ENCODE measurements around the gene NSF. TPM values are rescaled to one million over a fixed set of nuclear protein-coding genes. Genes with fewer than 3 reads are reported as not detected.
A peak's percentile ranks its signal among the peaks of the same experiment; 100 is the strongest.
"Not testable (repeated sequence)": the region's sequence is repeated elsewhere in the genome, so short reads cannot be mapped to it uniquely, and the experiment has no call there.

The NSF gene
- polyA plus RNA-seq, 4 donors = 14.1 to 29.9 (median 20.1) TPM

GRCh38 chr17:46663552-46663951 is 73.1 kb downstream of the NSF start:
- WGBS, 3 donors = no CpG with 5 or more reads among the region's 2 CpGs
- not testable (repeated sequence) for FAIRE-seq; H3K27ac ChIP-seq (ENCODE audit: low read depth in 1 of 3, low read length in 2 of 3); H3K9me3 ChIP-seq (ENCODE audit: control insufficient read depth in 2 of 2, insufficient read depth in 1 of 2, low read depth in 1 of 2, low read length in 1 of 2); DNase-seq; H3K4me1 ChIP-seq (ENCODE audit: control insufficient read depth in 3 of 3, insufficient read depth in 2 of 3, low read depth in 1 of 3, low read length in 2 of 3); H3K36me3 ChIP-seq (ENCODE audit: control insufficient read depth in 3 of 3, insufficient read depth in 2 of 3, low read depth in 1 of 3, low read length in 3 of 3); H3K27me3 ChIP-seq (ENCODE audit: control insufficient read depth in 3 of 3, insufficient read depth in 3 of 3, low read length in 3 of 3); H3K4me3 ChIP-seq (ENCODE audit: low read depth in 1 of 3, low read length in 3 of 3)

- not testable (repeated sequence) for H3K36me3 ChIP-seq (ENCODE audit: control insufficient read depth in 3 of 3, insufficient read depth in 2 of 3, low read depth in 1 of 3, low read length in 3 of 3); H3K9me3 ChIP-seq (ENCODE audit: control insufficient read depth in 2 of 2, insufficient read depth in 1 of 2, low read depth in 1 of 2, low read length in 1 of 2); FAIRE-seq; H3K4me1 ChIP-seq (ENCODE audit: control insufficient read depth in 3 of 3, insufficient read depth in 2 of 3, low read depth in 1 of 3, low read length in 2 of 3); H3K27ac ChIP-seq (ENCODE audit: low read depth in 1 of 3, low read length in 2 of 3); H3K27me3 ChIP-seq (ENCODE audit: control insufficient read depth in 3 of 3, insufficient read depth in 3 of 3, low read length in 3 of 3); H3K4me3 ChIP-seq (ENCODE audit: low read depth in 1 of 3, low read length in 3 of 3)
- 88 to 94% (median 92%) methylated on average over 3 to 4 of the region's 5 CpGs for WGBS, 3 donors
- peak in 1 of 2 donors; percentile 0 for DNase-seq
Measured at GRCh38 chr17:46665969-46666368, 75.5 kb downstream of the NSF start.

- not testable (repeated sequence) for H3K4me3 ChIP-seq (ENCODE audit: low read depth in 1 of 3, low read length in 3 of 3); H3K36me3 ChIP-seq (ENCODE audit: control insufficient read depth in 3 of 3, insufficient read depth in 2 of 3, low read depth in 1 of 3, low read length in 3 of 3); DNase-seq; H3K27me3 ChIP-seq (ENCODE audit: control insufficient read depth in 3 of 3, insufficient read depth in 3 of 3, low read length in 3 of 3); FAIRE-seq; H3K27ac ChIP-seq (ENCODE audit: low read depth in 1 of 3, low read length in 2 of 3); H3K9me3 ChIP-seq (ENCODE audit: control insufficient read depth in 2 of 2, insufficient read depth in 1 of 2, low read depth in 1 of 2, low read length in 1 of 2); H3K4me1 ChIP-seq (ENCODE audit: control insufficient read depth in 3 of 3, insufficient read depth in 2 of 3, low read depth in 1 of 3, low read length in 2 of 3)
- WGBS, 3 donors = no CpG with 5 or more reads among the region's 4 CpGs
Measured at GRCh38 chr17:46670789-46671188, 80.3 kb downstream of the NSF start.

GRCh38 chr17:46672777-46673176 is 82.3 kb downstream of the NSF start:
- not testable (repeated sequence) for H3K4me3 ChIP-seq (ENCODE audit: low read depth in 1 of 3, low read length in 3 of 3); H3K4me1 ChIP-seq (ENCODE audit: control insufficient read depth in 3 of 3, insufficient read depth in 2 of 3, low read depth in 1 of 3, low read length in 2 of 3); DNase-seq; H3K36me3 ChIP-seq (ENCODE audit: control insufficient read depth in 3 of 3, insufficient read depth in 2 of 3, low read depth in 1 of 3, low read length in 3 of 3); H3K27me3 ChIP-seq (ENCODE audit: control insufficient read depth in 3 of 3, insufficient read depth in 3 of 3, low read length in 3 of 3); H3K9me3 ChIP-seq (ENCODE audit: control insufficient read depth in 2 of 2, insufficient read depth in 1 of 2, low read depth in 1 of 2, low read length in 1 of 2); FAIRE-seq; H3K27ac ChIP-seq (ENCODE audit: low read depth in 1 of 3, low read length in 2 of 3)
- no CpG with 5 or more reads among the region's 2 CpGs for WGBS, 3 donors

- not testable (repeated sequence) for H3K4me1 ChIP-seq (ENCODE audit: control insufficient read depth in 3 of 3, insufficient read depth in 2 of 3, low read depth in 1 of 3, low read length in 2 of 3); DNase-seq; H3K36me3 ChIP-seq (ENCODE audit: control insufficient read depth in 3 of 3, insufficient read depth in 2 of 3, low read depth in 1 of 3, low read length in 3 of 3); H3K9me3 ChIP-seq (ENCODE audit: control insufficient read depth in 2 of 2, insufficient read depth in 1 of 2, low read depth in 1 of 2, low read length in 1 of 2); H3K4me3 ChIP-seq (ENCODE audit: low read depth in 1 of 3, low read length in 3 of 3); FAIRE-seq; H3K27ac ChIP-seq (ENCODE audit: low read depth in 1 of 3, low read length in 2 of 3); H3K27me3 ChIP-seq (ENCODE audit: control insufficient read depth in 3 of 3, insufficient read depth in 3 of 3, low read length in 3 of 3)
Measured at GRCh38 chr17:46677819-46678218, 87.3 kb downstream of the NSF start.

- not testable (repeated sequence) for H3K4me3 ChIP-seq (ENCODE audit: low read depth in 1 of 3, low read length in 3 of 3); H3K9me3 ChIP-seq (ENCODE audit: control insufficient read depth in 2 of 2, insufficient read depth in 1 of 2, low read depth in 1 of 2, low read length in 1 of 2); H3K4me1 ChIP-seq (ENCODE audit: control insufficient read depth in 3 of 3, insufficient read depth in 2 of 3, low read depth in 1 of 3, low read length in 2 of 3); H3K27ac ChIP-seq (ENCODE audit: low read depth in 1 of 3, low read length in 2 of 3); DNase-seq; H3K36me3 ChIP-seq (ENCODE audit: control insufficient read depth in 3 of 3, insufficient read depth in 2 of 3, low read depth in 1 of 3, low read length in 3 of 3); FAIRE-seq; H3K27me3 ChIP-seq (ENCODE audit: control insufficient read depth in 3 of 3, insufficient read depth in 3 of 3, low read length in 3 of 3)
- WGBS, 3 donors = no CpG with 5 or more reads among the region's 2 CpGs
Measured at GRCh38 chr17:46683653-46684052, 93.2 kb downstream of the NSF start.

GRCh38 chr17:46685284-46685683 is 94.8 kb downstream of the NSF start:
- 70 to 96% (median 91%) methylated on average over 3 of the region's 4 CpGs for WGBS, 3 donors
- DNase-seq; H3K4me1 ChIP-seq (ENCODE audit: control insufficient read depth in 3 of 3, insufficient read depth in 2 of 3, low read depth in 1 of 3, low read length in 2 of 3); H3K4me3 ChIP-seq (ENCODE audit: low read depth in 1 of 3, low read length in 3 of 3); FAIRE-seq; H3K27me3 ChIP-seq (ENCODE audit: control insufficient read depth in 3 of 3, insufficient read depth in 3 of 3, low read length in 3 of 3); H3K36me3 ChIP-seq (ENCODE audit: control insufficient read depth in 3 of 3, insufficient read depth in 2 of 3, low read depth in 1 of 3, low read length in 3 of 3); H3K9me3 ChIP-seq (ENCODE audit: control insufficient read depth in 2 of 2, insufficient read depth in 1 of 2, low read depth in 1 of 2, low read length in 1 of 2); H3K27ac ChIP-seq (ENCODE audit: low read depth in 1 of 3, low read length in 2 of 3): not testable (repeated sequence)

GRCh38 chr17:46692196-46692595 is 101.7 kb downstream of the NSF start:
- WGBS, 3 donors = 44 to 83% (median 50%) methylated on average over 1 of the region's 3 CpGs
- H3K4me3 ChIP-seq (ENCODE audit: low read depth in 1 of 3, low read length in 3 of 3); H3K9me3 ChIP-seq (ENCODE audit: control insufficient read depth in 2 of 2, insufficient read depth in 1 of 2, low read depth in 1 of 2, low read length in 1 of 2); H3K27me3 ChIP-seq (ENCODE audit: control insufficient read depth in 3 of 3, insufficient read depth in 3 of 3, low read length in 3 of 3); H3K36me3 ChIP-seq (ENCODE audit: control insufficient read depth in 3 of 3, insufficient read depth in 2 of 3, low read depth in 1 of 3, low read length in 3 of 3); H3K27ac ChIP-seq (ENCODE audit: low read depth in 1 of 3, low read length in 2 of 3); H3K4me1 ChIP-seq (ENCODE audit: control insufficient read depth in 3 of 3, insufficient read depth in 2 of 3, low read depth in 1 of 3, low read length in 2 of 3); DNase-seq: not testable (repeated sequence)
- peak; percentile 41 for FAIRE-seq

- DNase-seq; H3K4me3 ChIP-seq (ENCODE audit: low read depth in 1 of 3, low read length in 3 of 3); FAIRE-seq: not testable (repeated sequence)
Measured at GRCh38 chr17:46693283-46693682, 102.8 kb downstream of the NSF start.

More at GRCh38 chr17:46693283-46693682, 102.8 kb downstream of the NSF start:
- not testable (repeated sequence) for H3K27me3 ChIP-seq (ENCODE audit: control insufficient read depth in 3 of 3, insufficient read depth in 3 of 3, low read length in 3 of 3); H3K4me1 ChIP-seq (ENCODE audit: control insufficient read depth in 3 of 3, insufficient read depth in 2 of 3, low read depth in 1 of 3, low read length in 2 of 3); H3K27ac ChIP-seq (ENCODE audit: low read depth in 1 of 3, low read length in 2 of 3); H3K36me3 ChIP-seq (ENCODE audit: control insufficient read depth in 3 of 3, insufficient read depth in 2 of 3, low read depth in 1 of 3, low read length in 3 of 3); H3K9me3 ChIP-seq (ENCODE audit: control insufficient read depth in 2 of 2, insufficient read depth in 1 of 2, low read depth in 1 of 2, low read length in 1 of 2)
- WGBS, 3 donors = 92 to 100% (median 93%) methylated on average over 2 of the region's 3 CpGs

All from small intestine (tissue), 7 donors.